Neural cell (in vitro differentiated cells): ENCODE measurements around the gene PTPRU. TPM values are rescaled to one million over a fixed set of nuclear protein-coding genes. Genes with fewer than 3 reads are reported as not detected.

Source experiments
- H2AFZ ChIP-seq: fragments of 200-600, 300-800 bp; sonication (generic), shearing (Covaris generic); 2 replicates; pipeline ENCODE4 v1.6.0; 2014; ENCODE audit warnings: low read depth, mild to moderate bottlenecking, antibody characterized with exemption, low read length, moderate library complexity
- H3F3A ChIP-seq: fragments of 200-600 bp; shearing (Covaris generic); 2 replicates; pipeline ENCODE4 v1.6.1; 2016; ENCODE audit warnings: mild to moderate bottlenecking, moderate library complexity, mixed read lengths, antibody characterized with exemption, low read length; ENCODE audit not compliant: insufficient read depth, poor library complexity, severe bottlenecking
- H3K27ac ChIP-seq: fragments of 200-600, 300-800 bp; sonication (generic), shearing (Covaris generic); 2 replicates; pipeline ENCODE4 v1.5.1; 2014; ENCODE audit warnings: mild to moderate bottlenecking, low read length, moderate library complexity
- H3K27me3 ChIP-seq: fragments of 300-800, 200-600 bp; sonication (generic), shearing (Covaris generic); 2 replicates; pipeline ENCODE4 v1.6.0; 2014; ENCODE audit warnings: mild to moderate bottlenecking, low read depth, low read length, moderate library complexity; ENCODE audit not compliant: insufficient read depth
- H3K36me3 ChIP-seq: fragments of 300-800, 200-600 bp; sonication (generic), shearing (Covaris generic); 2 replicates; pipeline ENCODE4 v1.5.1; 2014; ENCODE audit warnings: mild to moderate bottlenecking, antibody characterized with exemption, low read length, moderate library complexity; ENCODE audit not compliant: insufficient read depth
- H3K4me2 ChIP-seq: fragments of 300-800, 200-600 bp; sonication (generic), shearing (Covaris generic); 2 replicates; pipeline ENCODE4 v1.6.0; 2014; ENCODE audit warnings: mild to moderate bottlenecking, low read length
- H3K4me3 ChIP-seq: fragments of 300-800, 200-600 bp; sonication (generic), shearing (Covaris generic); 2 replicates; pipeline ENCODE4 v1.5.1; 2014; ENCODE audit warnings: mild to moderate bottlenecking, low read length, moderate library complexity
- H3K79me2 ChIP-seq: fragments of 200-600 bp; shearing (Covaris generic); replicated peaks from 2 replicates; pipeline ENCODE4 v1.6.0; 2014; ENCODE audit warnings: mild to moderate bottlenecking, low read length, moderate library complexity; ENCODE audit not compliant: insufficient read depth
- H3K9ac ChIP-seq: fragments of 300-800, 200-600 bp; sonication (generic), shearing (Covaris generic); 2 replicates; pipeline ENCODE4 v1.6.1; 2016; ENCODE audit warnings: mild to moderate bottlenecking, low read length, mixed read lengths
- H3K9me2 ChIP-seq: fragments of 200-600 bp; shearing (Covaris generic); 2 replicates; pipeline ENCODE4 v1.6.1; 2016; ENCODE audit warnings: mild to moderate bottlenecking, low read length, mixed read lengths; ENCODE audit not compliant: insufficient read depth
- H3K9me3 ChIP-seq: fragments of 200-600, 300-800 bp; sonication (generic), shearing (Covaris generic); 2 replicates; pipeline ENCODE4 v1.6.1; 2016; ENCODE audit warnings: mild to moderate bottlenecking, mixed run types, low read length, moderate library complexity, mixed read lengths
- H4K20me1 ChIP-seq: fragments of 200-600 bp; shearing (Covaris generic); 2 replicates; pipeline ENCODE4 v1.6.1; 2016; ENCODE audit warnings: mild to moderate bottlenecking, mixed run types; ENCODE audit not compliant: insufficient read depth
- MXI1 ChIP-seq: fragments of 450-650 bp; conservative IDR thresholded peaks from 2 replicates; pipeline ENCODE4 v1.6.1; 2014; ENCODE audit warnings: antibody characterized with exemption, mild to moderate bottlenecking; ENCODE audit not compliant: poor library complexity, severe bottlenecking
- POLR2AphosphoS5 ChIP-seq: IDR thresholded peaks from 2 replicates; pipeline ENCODE4 v1.6.1; 2012
- RAD21 ChIP-seq: fragments of 450-650 bp; conservative IDR thresholded peaks from 2 replicates; pipeline ENCODE4 v1.6.1; 2014; ENCODE audit warnings: antibody characterized with exemption, mild to moderate bottlenecking, moderate library complexity
- SMC3 ChIP-seq: fragments of 450-650 bp; conservative IDR thresholded peaks from 2 replicates; pipeline ENCODE4 v1.6.1; 2014; ENCODE audit warnings: antibody characterized with exemption, mild to moderate bottlenecking, moderate library complexity; ENCODE audit not compliant: poor library complexity
- TAF1 ChIP-seq: IDR thresholded peaks from 2 replicates; pipeline ENCODE4 v1.6.1; 2012; ENCODE audit warnings: low read depth
- polyA plus RNA-seq: library from polyadenylated mRNA; depleted of rRNA; stranded (reverse); fragments of >200 nt; gene quantifications from 2 replicates; pipeline ENCODE4 v1.2.3, GENCODE V29; 2014
- TF ChIP-seq, protein P1 (sequence below): fragments of 450-650 bp; IDR thresholded peaks from 2 replicates; pipeline ENCODE4 v1.5.1; 2014; ENCODE audit warnings: antibody characterized with exemption, mild to moderate bottlenecking, moderate library complexity; ENCODE audit not compliant: poor library complexity, severe bottlenecking
- TF ChIP-seq, protein P2 (sequence below): IDR thresholded peaks from 2 replicates; pipeline ENCODE4 v1.6.1; 2012; ENCODE audit warnings: borderline replicate concordance

The PTPRU gene
- polyA plus RNA-seq, 1 donor from 2014 or later = 5.0 TPM

DNA sequence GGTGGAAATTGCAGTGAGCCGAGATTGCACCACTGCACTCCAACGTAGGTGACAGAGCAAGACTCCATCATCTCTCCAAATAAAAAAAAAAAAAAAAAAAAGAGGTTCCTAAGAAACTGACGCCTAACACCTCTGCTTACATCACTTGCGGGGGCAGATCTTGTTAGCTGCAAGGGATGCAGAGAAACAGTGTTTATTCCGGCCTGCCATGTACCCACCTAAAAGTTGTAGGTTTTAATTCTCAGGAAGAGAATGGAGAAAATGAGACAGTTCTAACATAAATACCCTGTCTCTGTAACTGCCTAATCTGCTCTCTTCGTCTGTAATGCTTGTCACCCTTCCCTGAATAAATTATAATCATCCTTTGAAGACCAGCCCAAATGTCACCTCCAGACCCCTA is 45.6 kb upstream of the PTPRU start:
- Histone ChIP-seq H3K27ac (no peak overlapping the region), H3K27me3 (no peaks in the 10 kb centered on the region), H3K9me3 (no peaks in the 10 kb centered on the region), H3K36me3 (no peaks in the 10 kb centered on the region), H3K9ac (no peak overlapping the region), H3K4me2 (no peak overlapping the region), H3K79me2 (no peaks in the 10 kb centered on the region), H2AFZ (no peak overlapping the region), H3K4me3 (no peak overlapping the region), H3K9me2 (no peaks in the 10 kb centered on the region), H4K20me1 (no peaks in the 10 kb centered on the region), H3F3A (no peaks in the 10 kb centered on the region)
- no peak for TF ChIP-seq TAF1

DNA sequence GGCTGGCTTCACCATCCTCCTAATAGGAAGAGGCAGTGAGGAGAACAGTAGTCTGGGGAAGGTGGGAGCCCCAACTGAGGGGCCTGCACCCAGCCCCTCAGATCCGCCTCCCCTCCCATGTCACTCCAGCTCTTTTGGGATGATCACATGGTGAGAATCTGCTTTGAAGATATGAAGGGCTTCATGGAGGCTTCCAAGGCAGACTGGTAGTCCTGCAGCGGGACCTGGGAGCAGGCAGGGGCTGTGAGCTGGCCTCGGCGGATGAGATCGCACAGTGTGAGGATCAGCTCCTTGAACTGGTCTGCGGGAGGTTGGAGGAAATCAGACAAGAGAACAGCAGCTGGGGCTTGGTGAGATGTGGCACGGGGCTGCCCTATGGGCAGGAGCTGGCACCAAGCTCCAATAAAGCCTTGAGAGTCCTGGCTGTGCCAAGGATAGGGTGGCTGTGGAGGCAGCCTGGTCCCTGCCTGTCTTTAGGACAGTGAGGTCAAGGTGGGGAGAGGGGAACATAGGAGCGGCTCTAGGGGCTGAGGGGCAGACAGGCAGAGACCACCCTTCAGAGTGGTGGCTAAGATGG is 42.4 kb upstream of the PTPRU start:
- H3K36me3 ChIP-seq = no peaks in the 10 kb centered on the region

DNA sequence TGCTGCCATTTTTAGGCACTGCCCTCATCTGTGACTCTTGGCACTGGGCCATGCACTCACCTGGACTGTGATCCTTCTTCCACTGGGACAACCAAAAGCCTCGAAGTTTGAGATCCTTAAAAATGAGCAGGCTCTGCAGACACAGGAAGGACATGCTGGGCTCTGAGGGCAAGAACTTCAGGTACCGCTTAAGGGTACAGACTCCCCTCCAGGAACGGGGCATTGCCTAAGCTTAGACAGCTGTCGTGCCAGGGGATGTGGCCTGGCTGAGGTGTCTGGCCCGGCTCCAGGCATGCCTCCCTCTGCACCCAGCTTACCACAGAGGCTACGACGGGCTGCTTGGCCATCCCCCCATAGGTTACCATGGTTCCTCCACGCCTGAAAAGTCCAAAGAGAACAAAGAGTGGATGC is 40.4 kb upstream of the PTPRU start:
- Histone ChIP-seq H2AFZ (no peak overlapping the region), H3K9me2 (no peaks in the 10 kb centered on the region), H3K4me3 (no peak overlapping the region), H3F3A (no peaks in the 10 kb centered on the region), H4K20me1 (no peaks in the 10 kb centered on the region), H3K9me3 (no peaks in the 10 kb centered on the region), H3K79me2 (no peaks in the 10 kb centered on the region), H3K4me2 (no peak overlapping the region), H3K9ac (no peak overlapping the region), H3K27ac (no peak overlapping the region), H3K36me3 (no peaks in the 10 kb centered on the region), H3K27me3 (no peaks in the 10 kb centered on the region)
- TF ChIP-seq SMC3 = no peak
- TF ChIP-seq MXI1 = no peak

More for the DNA sequence above, 42.4 kb upstream of the PTPRU start:
- no peak overlapping the region for H3K4me3 ChIP-seq
- no peak overlapping the region for H3K9ac ChIP-seq
- no peak overlapping the region for H2AFZ ChIP-seq
- no peaks in the 10 kb centered on the region for H3K9me3 ChIP-seq
- no peaks in the 10 kb centered on the region for H3F3A ChIP-seq
- no peak overlapping the region for H3K27ac ChIP-seq
- no peak overlapping the region for H3K4me2 ChIP-seq
- H3K79me2 ChIP-seq = no peaks in the 10 kb centered on the region
- no peaks in the 10 kb centered on the region for H3K27me3 ChIP-seq
- H4K20me1 ChIP-seq = no peaks in the 10 kb centered on the region
- no peak for TF ChIP-seq RAD21
- no peak for TF ChIP-seq POLR2AphosphoS5
- TF ChIP-seq TAF1 = no peak
- TF ChIP-seq, protein P1, sequence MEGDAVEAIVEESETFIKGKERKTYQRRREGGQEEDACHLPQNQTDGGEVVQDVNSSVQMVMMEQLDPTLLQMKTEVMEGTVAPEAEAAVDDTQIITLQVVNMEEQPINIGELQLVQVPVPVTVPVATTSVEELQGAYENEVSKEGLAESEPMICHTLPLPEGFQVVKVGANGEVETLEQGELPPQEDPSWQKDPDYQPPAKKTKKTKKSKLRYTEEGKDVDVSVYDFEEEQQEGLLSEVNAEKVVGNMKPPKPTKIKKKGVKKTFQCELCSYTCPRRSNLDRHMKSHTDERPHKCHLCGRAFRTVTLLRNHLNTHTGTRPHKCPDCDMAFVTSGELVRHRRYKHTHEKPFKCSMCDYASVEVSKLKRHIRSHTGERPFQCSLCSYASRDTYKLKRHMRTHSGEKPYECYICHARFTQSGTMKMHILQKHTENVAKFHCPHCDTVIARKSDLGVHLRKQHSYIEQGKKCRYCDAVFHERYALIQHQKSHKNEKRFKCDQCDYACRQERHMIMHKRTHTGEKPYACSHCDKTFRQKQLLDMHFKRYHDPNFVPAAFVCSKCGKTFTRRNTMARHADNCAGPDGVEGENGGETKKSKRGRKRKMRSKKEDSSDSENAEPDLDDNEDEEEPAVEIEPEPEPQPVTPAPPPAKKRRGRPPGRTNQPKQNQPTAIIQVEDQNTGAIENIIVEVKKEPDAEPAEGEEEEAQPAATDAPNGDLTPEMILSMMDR = no peak
- TF ChIP-seq, protein P2, sequence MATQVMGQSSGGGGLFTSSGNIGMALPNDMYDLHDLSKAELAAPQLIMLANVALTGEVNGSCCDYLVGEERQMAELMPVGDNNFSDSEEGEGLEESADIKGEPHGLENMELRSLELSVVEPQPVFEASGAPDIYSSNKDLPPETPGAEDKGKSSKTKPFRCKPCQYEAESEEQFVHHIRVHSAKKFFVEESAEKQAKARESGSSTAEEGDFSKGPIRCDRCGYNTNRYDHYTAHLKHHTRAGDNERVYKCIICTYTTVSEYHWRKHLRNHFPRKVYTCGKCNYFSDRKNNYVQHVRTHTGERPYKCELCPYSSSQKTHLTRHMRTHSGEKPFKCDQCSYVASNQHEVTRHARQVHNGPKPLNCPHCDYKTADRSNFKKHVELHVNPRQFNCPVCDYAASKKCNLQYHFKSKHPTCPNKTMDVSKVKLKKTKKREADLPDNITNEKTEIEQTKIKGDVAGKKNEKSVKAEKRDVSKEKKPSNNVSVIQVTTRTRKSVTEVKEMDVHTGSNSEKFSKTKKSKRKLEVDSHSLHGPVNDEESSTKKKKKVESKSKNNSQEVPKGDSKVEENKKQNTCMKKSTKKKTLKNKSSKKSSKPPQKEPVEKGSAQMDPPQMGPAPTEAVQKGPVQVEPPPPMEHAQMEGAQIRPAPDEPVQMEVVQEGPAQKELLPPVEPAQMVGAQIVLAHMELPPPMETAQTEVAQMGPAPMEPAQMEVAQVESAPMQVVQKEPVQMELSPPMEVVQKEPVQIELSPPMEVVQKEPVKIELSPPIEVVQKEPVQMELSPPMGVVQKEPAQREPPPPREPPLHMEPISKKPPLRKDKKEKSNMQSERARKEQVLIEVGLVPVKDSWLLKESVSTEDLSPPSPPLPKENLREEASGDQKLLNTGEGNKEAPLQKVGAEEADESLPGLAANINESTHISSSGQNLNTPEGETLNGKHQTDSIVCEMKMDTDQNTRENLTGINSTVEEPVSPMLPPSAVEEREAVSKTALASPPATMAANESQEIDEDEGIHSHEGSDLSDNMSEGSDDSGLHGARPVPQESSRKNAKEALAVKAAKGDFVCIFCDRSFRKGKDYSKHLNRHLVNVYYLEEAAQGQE = no peak
- H3K9me2 ChIP-seq = no peaks in the 10 kb centered on the region
